ENCODE measurements around the gene SERPINA4.

Gene SERPINA4

GRCh38 chr14:94617366-94617941 is 56.2 kb downstream of the SERPINA4 start:
- no peak for DNase-seq

- no peak for DNase-seq
Observed at GRCh38 chr14:94617988-94618822, 57.0 kb downstream of the SERPINA4 start.

- DNase-seq = no peak
Observed at GRCh38 chr14:94619297-94619696, 58.1 kb downstream of the SERPINA4 start.

Data from GOT3 (cell line).